Stomach (tissue), 9 donors: ENCODE data around the gene STXBP5. TPM values are rescaled to one million over a fixed set of nuclear protein-coding genes. Genes with fewer than 3 reads are reported as not detected.

Experiments
- DNase-seq, 2 donors: peaks; one replicate each; pipeline versions ENCODE4 v3.0.0 to v3.0.0-alpha.2; 2013 to 2019
- H3K27ac ChIP-seq, 5 donors: fragments of 200-600 bp in 4 of 5; sonication (generic) in 4 of 5; one replicate each; pipeline ENCODE4 v1.5.1; 2013 to 2019; ENCODE audit warnings: mild to moderate bottlenecking in 1 of 5, moderate library complexity in 1 of 5
- H3K27me3 ChIP-seq, 3 donors: fragments of 200-600 bp; sonication (generic); one replicate each; pipeline ENCODE4 v1.5.1; 2017 to 2019; ENCODE audit warnings: mixed run types in 1 of 3
- H3K36me3 ChIP-seq, 4 donors: fragments of 200-600 bp; sonication (generic); 1 replicate in 3 of 4; 2 replicates in 1 of 4; pipeline ENCODE4 v1.5.1; 2016 to 2019
- H3K4me1 ChIP-seq, 4 donors: fragments of 200-600 bp; sonication (generic); one replicate each; pipeline ENCODE4 v1.5.1; 2016 to 2019
- H3K4me3 ChIP-seq, 4 donors: fragments of 200-600 bp; sonication (generic) in 3 of 4; one replicate each; pipeline ENCODE4 v1.5.1; 2016 to 2019; ENCODE audit warnings: mild to moderate bottlenecking in 1 of 4
- H3K9me3 ChIP-seq, 4 donors: fragments of 200-600 bp; sonication (generic); one replicate each; pipeline ENCODE4 v1.5.1; 2016 to 2019
- CTCF ChIP-seq, 7 experiments: fragments of 450-650 bp in 4 of 7; fragments of 200-600 bp in 3 of 7; sonication (generic) in 3 of 7; IDR thresholded peaks; one replicate each; pipeline ENCODE4 v1.5.1; 2016 to 2019; ENCODE audit warnings: antibody characterized with exemption in 7 of 7, control low read depth in 2 of 7, mild to moderate bottlenecking in 1 of 7
- EP300 ChIP-seq: sonication (generic); formaldehyde crosslinking; IDR thresholded peaks from one replicate; pipeline ENCODE4 v1.6.1; 2017; ENCODE audit warnings: antibody characterized with exemption
- POLR2A ChIP-seq, 4 donors: fragments of 450-650 bp; IDR thresholded peaks; one replicate each; pipeline ENCODE4 v1.6.1; 2016; ENCODE audit warnings: antibody characterized with exemption in 4 of 4, control low read depth in 2 of 4, mild to moderate bottlenecking in 1 of 4, moderate library complexity in 1 of 4
- POLR2AphosphoS5 ChIP-seq, 3 donors: sonication (generic); formaldehyde crosslinking; IDR thresholded peaks; one replicate each; pipeline ENCODE4 v1.6.1; 2016; ENCODE audit warnings: antibody characterized with exemption in 3 of 3
- WGBS, 5 donors: extraction: QIAGEN DNeasy Blood & Tissue Kit in 3 of 5; methylation state at CpG; one replicate each; pipeline versions ENCODE4 v1.1.5 to v1.1.7; 2013 to 2018; 5-methylcytosine and 5-hydroxymethylcytosine counted together
- intact Hi-C: fragments of 100-400 bp; cut with DNase I; formaldehyde crosslinking; loops from one replicate; pipeline ENCODE4 v1.15.1; 2023; ENCODE audit warnings: low total_unique reads
- polyA plus RNA-seq, 3 donors: library from polyadenylated mRNA; stranded (reverse); fragments of 200-250 nt; gene quantifications; one replicate each; pipeline ENCODE4 v1.2.3, GENCODE V29; 2013
- total RNA-seq, 5 donors: library from RNA; depleted of rRNA; stranded (reverse); fragments of >200 nt; gene quantifications; one replicate each; pipeline versions ENCODE4 v1.1.0 to v1.2.3, GENCODE V29; 2014 to 2016
- donor health status: healthy with polysubstance abuse.
- donor health status: Bipolar disorder and iron deficiency.
- donor health status: healthy.

Gene STXBP5
- total and polyA plus RNA-seq, 8 donors, result 5.9 to 56.2 (median 15.8) TPM

DNA sequence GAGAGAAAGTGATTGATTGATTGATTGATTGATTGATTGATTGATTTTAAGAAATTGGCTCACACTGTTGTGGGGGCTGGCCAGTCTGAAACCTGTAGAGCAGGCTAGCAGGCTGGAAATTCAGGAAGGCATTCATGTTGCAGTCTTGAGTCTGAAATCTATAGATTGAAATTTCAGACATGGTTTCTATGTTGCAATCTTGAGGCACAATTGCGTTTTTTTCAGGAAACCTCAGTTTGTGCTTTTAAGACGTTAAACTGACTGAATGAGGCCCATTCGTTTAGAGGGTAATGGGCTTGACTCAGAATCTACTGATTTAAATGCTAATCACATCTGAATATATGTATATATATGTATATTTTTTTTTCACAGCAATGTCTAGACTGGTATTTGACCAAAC, 106.3 kb downstream of the STXBP5 start:
- TF ChIP-seq POLR2A (IDR thresholded peaks at IDR 0.05) (no peak), CTCF (IDR thresholded peaks at IDR 0.05) (no peak)
- Histone ChIP-seq H3K27me3 (no peaks in the 10 kb centered on the region), H3K9me3 (no peaks in the 10 kb centered on the region), H3K4me1 (no peaks in the 10 kb centered on the region), H3K36me3 (peaks cover 2 to 45% (median 26%) of the 10 kb centered on the region in 4 donors), H3K27ac (no peak overlapping the region), H3K4me3 (no peak overlapping the region)
- no peak for DNase-seq
- 83 to 92% (median 88%) methylated on average over 3 of the region's 3 CpGs for WGBS, 5 donors
- intact Hi-C loops, result no loop called here

DNA sequence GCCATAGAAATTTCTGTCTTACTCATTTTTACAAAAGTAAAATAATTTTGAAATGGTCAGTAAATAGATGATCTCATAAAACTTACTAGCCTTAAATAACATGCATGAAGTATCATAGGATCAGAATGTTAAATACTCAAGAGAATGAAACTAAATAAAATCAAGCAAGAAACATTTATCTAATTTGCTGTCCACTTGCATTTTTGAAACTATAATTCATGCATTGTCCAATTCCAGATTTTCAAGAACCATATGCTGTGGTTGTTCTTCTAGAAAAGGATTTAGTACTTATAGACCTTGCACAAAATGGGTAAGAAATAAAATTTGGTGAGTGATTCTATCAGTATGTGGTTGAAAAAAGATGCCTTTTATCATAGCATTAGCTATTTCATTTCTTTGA, 107.0 kb downstream of the STXBP5 start:
- no peak overlapping the region for H3K4me3 ChIP-seq
- intact Hi-C loops, result no loop called here
- H3K4me1 ChIP-seq, result no peaks in the 10 kb centered on the region
- TF ChIP-seq POLR2A (IDR thresholded peaks at IDR 0.05), result no peak
- no peak for TF ChIP-seq CTCF (IDR thresholded peaks at IDR 0.05)
- TF ChIP-seq EP300, result no peak
- TF ChIP-seq POLR2AphosphoS5 (IDR thresholded peaks at IDR 0.05), result no peak
- peaks cover 8 to 52% (median 33%) of the 10 kb centered on the region in 4 donors for H3K36me3 ChIP-seq
- no peak for DNase-seq
- no peaks in the 10 kb centered on the region for H3K27me3 ChIP-seq
- H3K27ac ChIP-seq, result no peak overlapping the region
- no peaks in the 10 kb centered on the region for H3K9me3 ChIP-seq

- 89 to 94% (median 92%) methylated on average over 2 of the region's 2 CpGs for WGBS, 5 donors
- intact Hi-C loops, result no loop called here
- Histone ChIP-seq H3K9me3 (no peaks in the 10 kb centered on the region), H3K27me3 (no peaks in the 10 kb centered on the region), H3K27ac (no peak overlapping the region), H3K4me3 (no peak overlapping the region), H3K4me1 (no peaks in the 10 kb centered on the region), H3K36me3 (peaks cover 0 to 82% (median 64%) of the 10 kb centered on the region in 4 donors)
- TF ChIP-seq CTCF (IDR thresholded peaks at IDR 0.05) (no peak), POLR2A (IDR thresholded peaks at IDR 0.05) (no peak), EP300 (no peak), POLR2AphosphoS5 (IDR thresholded peaks at IDR 0.05) (no peak)
- no peak for DNase-seq
Observed at GRCh38 chr6:147321260-147321659, 117.0 kb downstream of the STXBP5 start.

- H3K4me3 ChIP-seq, result peak overlapping the region in 1 of 4 donors; percentile 15
- peak overlapping the region in 2 of 5 donors; percentile 70 to 71 for H3K27ac ChIP-seq
- H3K9me3 ChIP-seq, result no peaks in the 10 kb centered on the region
- H3K4me1 ChIP-seq, result no peaks in the 10 kb centered on the region
- DNase-seq, result peak in 1 of 2 donors; percentile 47
- H3K36me3 ChIP-seq, result peaks cover 5 to 82% (median 63%) of the 10 kb centered on the region in 4 donors
- TF ChIP-seq CTCF (IDR thresholded peaks at IDR 0.05) (no peak), EP300 (no peak), POLR2A (IDR thresholded peaks at IDR 0.05) (no peak), POLR2AphosphoS5 (IDR thresholded peaks at IDR 0.05) (no peak)
- H3K27me3 ChIP-seq, result no peaks in the 10 kb centered on the region
- WGBS, 5 donors, result 65 to 77% (median 75%) methylated on average over 5 of the region's 5 CpGs
- intact Hi-C loops, result no loop called here
Observed at GRCh38 chr6:147322299-147323162, 118.3 kb downstream of the STXBP5 start.
